Measurements from ENCODE around the gene NPPB. TPM values are rescaled to one million over a fixed set of nuclear protein-coding genes. Genes with fewer than 3 reads are reported as not detected.

The NPPB gene
- total RNA-seq, 2 experiments from 2014 or later: not detected

DNA sequence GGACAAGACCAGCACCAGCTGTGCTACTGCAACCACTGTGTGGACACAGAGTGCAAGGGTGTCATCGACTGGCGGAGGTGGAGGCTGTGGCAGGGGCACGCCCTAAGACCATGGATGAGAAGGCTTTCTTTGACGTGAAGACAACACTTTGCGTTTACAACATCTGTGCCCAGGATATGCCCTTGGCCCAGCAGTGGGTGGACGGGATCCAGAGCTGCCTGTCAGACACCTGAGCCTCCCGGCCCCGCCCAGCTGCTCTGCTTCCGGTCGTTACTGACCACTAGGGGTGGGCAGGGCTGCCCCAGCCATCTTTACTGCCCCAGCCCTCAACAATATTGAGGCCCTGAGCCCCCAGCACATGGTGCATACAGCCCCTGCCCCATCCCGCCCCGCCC is 21.4 kb upstream of the NPPB start:
- no peak for ATAC-seq
- H3K27me3 Mint-ChIP-seq (ENCODE audit: low read depth): peaks cover 4% of the 10 kb centered on the region
- peaks cover 5% of the 10 kb centered on the region for H3K4me1 Mint-ChIP-seq (ENCODE audit: low read depth)
- no peak overlapping the region for H3K27ac Mint-ChIP-seq
- ChIA-PET POLR2A (interaction anchor here (1.6 kb wide), 1 partner anchor 28 kb away, joined by 12 read pairs; no protein-coding TSS in a partner anchor), CTCF (no interaction called here)
- DNase-seq: no peak
- no peaks in the 10 kb centered on the region for H3K9me3 Mint-ChIP-seq (ENCODE audit: insufficient read depth)
- H3K36me3 Mint-ChIP-seq (ENCODE audit: low read depth): no peaks in the 10 kb centered on the region
- H3K4me3 Mint-ChIP-seq: no peak overlapping the region

DNA sequence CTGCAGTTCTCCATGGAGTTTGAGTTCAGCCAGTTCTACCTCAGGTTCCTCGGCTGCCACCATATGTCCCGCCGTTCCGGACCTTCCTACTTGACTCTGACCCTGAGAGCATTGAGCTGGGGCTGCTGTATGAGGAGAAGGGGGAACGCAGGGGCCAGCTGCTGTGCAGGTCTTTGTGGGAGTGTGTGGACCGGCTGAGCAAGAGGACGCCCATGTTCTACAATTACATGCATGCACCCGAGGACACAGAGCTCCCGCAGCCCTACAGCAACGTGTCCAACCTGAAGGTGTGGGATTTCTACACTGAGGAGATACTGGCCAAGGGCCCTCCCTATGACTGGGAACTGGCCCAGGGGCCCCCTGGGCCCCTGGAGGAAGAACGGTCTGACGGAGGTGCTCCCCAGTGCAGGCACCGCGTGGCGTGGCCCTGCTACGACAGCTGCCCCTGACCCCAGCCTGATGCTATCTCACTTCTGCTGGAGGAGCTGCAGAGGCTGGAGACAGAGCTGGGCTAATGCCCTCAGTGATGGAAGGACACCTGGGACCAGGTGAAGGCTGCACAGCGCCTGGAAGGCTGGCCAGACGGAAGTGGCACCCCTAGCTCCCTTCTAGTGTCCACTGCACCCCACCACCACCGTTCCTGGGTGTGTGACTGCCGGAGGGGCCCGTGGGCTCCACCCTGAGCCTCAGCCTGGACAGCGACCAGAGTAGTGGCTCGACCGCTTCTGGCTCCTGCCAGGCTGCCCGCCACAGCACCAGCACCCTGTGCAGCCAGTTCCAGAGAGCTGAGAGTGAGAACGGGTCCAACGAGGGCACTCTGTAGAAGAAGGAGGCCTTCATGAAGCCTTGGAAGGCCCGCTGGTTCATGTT is 20.8 kb upstream of the NPPB start:
- Mint-ChIP-seq H3K4me3 (no peak overlapping the region), H3K9me3 (ENCODE audit: insufficient read depth) (no peaks in the 10 kb centered on the region), H3K27me3 (ENCODE audit: low read depth) (peaks cover 4% of the 10 kb centered on the region), H3K4me1 (ENCODE audit: low read depth) (peaks cover 5% of the 10 kb centered on the region), H3K27ac (no peak overlapping the region), H3K36me3 (ENCODE audit: low read depth) (no peaks in the 10 kb centered on the region)
- DNase-seq (no peak), ATAC-seq (no peak)
- ChIA-PET POLR2A (interaction anchor here (1.1 to 1.6 kb wide), 2 partner anchors 29 to 30 kb away, joined by 4 to 12 read pairs; no protein-coding TSS in a partner anchor), CTCF (no interaction called here)

DNA sequence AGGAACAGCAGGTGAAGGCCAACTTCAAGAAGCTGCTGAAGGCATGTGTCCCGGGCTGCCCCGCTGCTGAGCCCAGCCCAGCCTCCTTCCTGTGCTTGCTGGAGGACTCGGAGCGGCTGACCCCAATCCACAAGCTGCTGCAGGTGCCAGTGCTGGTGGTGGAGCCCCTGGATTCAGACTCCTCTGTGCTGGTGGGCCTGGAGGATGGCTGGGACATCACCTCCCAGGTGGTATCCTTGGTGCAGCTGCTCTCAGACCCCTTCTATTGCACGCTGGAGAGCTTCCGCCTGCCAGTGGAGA is 20.1 kb upstream of the NPPB start:
- Mint-ChIP-seq H3K36me3 (ENCODE audit: low read depth) (no peaks in the 10 kb centered on the region), H3K9me3 (ENCODE audit: insufficient read depth) (no peaks in the 10 kb centered on the region), H3K27ac (no peak overlapping the region), H3K27me3 (ENCODE audit: low read depth) (peaks cover 4% of the 10 kb centered on the region), H3K4me1 (ENCODE audit: low read depth) (peaks cover 5% of the 10 kb centered on the region), H3K4me3 (no peak overlapping the region)
- ATAC-seq: no peak
- DNase-seq: no peak
- ChIA-PET CTCF (no interaction called here), POLR2A (interaction anchor here (1.1 to 1.6 kb wide), 2 partner anchors 29 to 31 kb away, joined by 4 to 12 read pairs; no protein-coding TSS in a partner anchor)

DNA sequence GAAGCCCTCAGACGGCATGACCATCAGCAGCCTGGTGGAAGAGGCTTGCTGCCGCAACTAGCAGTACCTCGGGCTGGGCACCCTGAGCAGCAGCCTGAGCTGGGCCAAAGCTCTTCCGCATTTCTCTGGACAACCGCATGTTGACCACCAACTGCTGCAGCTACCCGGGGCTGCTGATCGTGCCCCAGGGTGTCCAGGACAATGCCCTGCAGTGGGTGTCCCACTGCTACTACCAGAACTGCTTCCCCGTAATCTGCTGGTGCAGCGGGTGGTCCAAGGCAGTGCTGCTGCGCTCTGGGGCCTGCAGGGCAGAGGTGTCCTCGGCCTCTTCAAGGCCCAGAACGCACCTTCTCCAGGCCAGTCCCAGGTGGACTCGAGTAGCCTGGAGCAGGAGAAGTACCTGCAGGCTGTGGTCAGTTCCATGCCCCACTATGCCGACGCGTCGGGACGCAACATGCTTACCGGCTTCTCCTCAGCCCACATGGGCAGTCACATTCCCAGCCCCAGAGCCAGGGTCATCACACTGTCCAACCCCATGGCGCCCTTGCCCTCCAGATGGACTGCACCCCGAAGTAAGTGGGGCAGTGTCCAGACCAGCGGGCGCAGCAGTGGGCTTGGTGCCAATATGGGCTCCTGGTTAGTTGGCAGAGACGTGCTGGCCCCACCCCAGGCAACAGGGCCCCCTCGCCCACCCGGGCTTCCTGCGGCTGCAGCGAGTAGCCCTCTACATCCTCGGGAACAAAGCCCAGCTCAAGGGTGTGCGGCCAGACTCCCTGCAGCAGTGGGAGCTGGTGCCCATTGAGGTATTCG is 19.5 kb upstream of the NPPB start:
- Mint-ChIP-seq H3K36me3 (ENCODE audit: low read depth) (no peaks in the 10 kb centered on the region), H3K27ac (no peak overlapping the region), H3K4me1 (ENCODE audit: low read depth) (peaks cover 5% of the 10 kb centered on the region), H3K9me3 (ENCODE audit: insufficient read depth) (no peaks in the 10 kb centered on the region), H3K27me3 (ENCODE audit: low read depth) (peaks cover 9% of the 10 kb centered on the region), H3K4me3 (no peak overlapping the region)
- DNase-seq (no peak), ATAC-seq (no peak)
- CTCF ChIA-PET: no interaction called here
- POLR2A ChIA-PET: interaction anchor here (1.0 to 1.1 kb wide), 2 partner anchors 31 to 32 kb away, joined by 4 read pairs; no protein-coding TSS in a partner anchor

GRCh38 chr1:11877074-11877473 is 18.3 kb upstream of the NPPB start:
- Mint-ChIP-seq H3K27ac (no peak overlapping the region), H3K4me3 (no peak overlapping the region), H3K27me3 (ENCODE audit: low read depth) (peaks cover 7% of the 10 kb centered on the region), H3K4me1 (ENCODE audit: low read depth) (no peaks in the 10 kb centered on the region), H3K9me3 (ENCODE audit: insufficient read depth) (no peaks in the 10 kb centered on the region), H3K36me3 (ENCODE audit: low read depth) (no peaks in the 10 kb centered on the region)
- no peak for DNase-seq
- no peak for ATAC-seq
- CTCF ChIA-PET: interaction anchor here (0.6 kb wide), 1 partner anchor 43 kb away, joined by 3 read pairs; no protein-coding TSS in a partner anchor
- POLR2A ChIA-PET: no interaction called here

DNA sequence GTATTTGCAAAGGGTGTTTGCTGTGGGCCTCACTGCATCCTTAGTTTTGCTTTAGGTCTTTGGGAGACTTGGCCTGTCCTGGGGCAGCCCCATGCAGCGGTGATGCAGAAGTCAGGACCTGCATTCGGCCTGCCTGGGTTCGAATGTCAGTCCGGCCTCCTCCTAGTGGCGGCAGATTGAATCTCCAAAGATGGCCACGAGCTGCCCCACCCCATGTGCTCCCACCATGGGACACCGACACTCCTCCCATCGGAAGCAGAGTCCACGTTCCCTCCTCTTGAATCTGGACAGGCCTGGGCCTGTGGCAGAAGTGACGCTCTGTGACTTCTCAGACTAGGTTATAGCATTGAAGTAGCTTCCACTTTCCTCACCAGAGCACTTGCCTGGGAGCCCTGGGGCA is 16.3 kb upstream of the NPPB start:
- no peak for ATAC-seq

DNA sequence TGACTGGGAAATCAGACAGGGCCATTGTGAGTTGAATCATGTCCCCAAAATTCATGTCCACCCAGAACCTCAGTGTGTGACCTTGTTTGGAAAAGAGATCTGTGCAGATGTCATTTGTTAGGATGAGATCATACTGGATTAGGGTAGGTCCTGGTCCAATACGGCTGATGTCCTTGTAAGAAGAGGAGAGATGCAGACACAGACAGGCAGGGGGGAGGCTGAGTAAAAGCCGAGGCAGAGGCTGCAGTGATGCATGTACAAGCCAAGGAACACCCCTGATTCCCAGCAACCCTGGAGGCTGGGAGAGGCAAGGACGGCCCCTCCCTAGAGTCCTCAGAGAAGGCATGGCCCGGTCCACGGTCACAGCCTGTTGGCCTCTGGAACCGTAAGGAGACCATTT is 15.9 kb upstream of the NPPB start:
- no peaks in the 10 kb centered on the region for H3K36me3 Mint-ChIP-seq (ENCODE audit: low read depth)
- ATAC-seq (no peak), DNase-seq (no peak)
- no peaks in the 10 kb centered on the region for H3K9me3 Mint-ChIP-seq (ENCODE audit: insufficient read depth)
- POLR2A ChIA-PET: interaction anchor here (4.4 kb wide), 1 partner anchor 34 kb away, joined by 28 read pairs; no protein-coding TSS in a partner anchor
- H3K27ac Mint-ChIP-seq: no peak overlapping the region
- no peak overlapping the region for H3K4me3 Mint-ChIP-seq
- H3K4me1 Mint-ChIP-seq (ENCODE audit: low read depth): no peaks in the 10 kb centered on the region
- H3K27me3 Mint-ChIP-seq (ENCODE audit: low read depth): peaks cover 7% of the 10 kb centered on the region
- CTCF ChIA-PET: no interaction called here

More for the DNA sequence above, 16.3 kb upstream of the NPPB start:
- H3K4me1 Mint-ChIP-seq (ENCODE audit: low read depth): no peaks in the 10 kb centered on the region
- no peak for DNase-seq
- H3K36me3 Mint-ChIP-seq (ENCODE audit: low read depth): no peaks in the 10 kb centered on the region
- POLR2A ChIA-PET: interaction anchor here (4.4 kb wide), 1 partner anchor 34 kb away, joined by 28 read pairs; no protein-coding TSS in a partner anchor
- CTCF ChIA-PET: no interaction called here
- H3K27ac Mint-ChIP-seq: no peak overlapping the region
- no peak overlapping the region for H3K4me3 Mint-ChIP-seq
- peaks cover 7% of the 10 kb centered on the region for H3K27me3 Mint-ChIP-seq (ENCODE audit: low read depth)
- H3K9me3 Mint-ChIP-seq (ENCODE audit: insufficient read depth): no peaks in the 10 kb centered on the region

- ATAC-seq: no peak
Observed at GRCh38 chr1:11874258-11874562, 15.5 kb upstream of the NPPB start.

GRCh38 chr1:11873395-11874257 is 14.9 kb upstream of the NPPB start:
- Mint-ChIP-seq H3K36me3 (ENCODE audit: low read depth) (no peaks in the 10 kb centered on the region), H3K27ac (no peak overlapping the region), H3K27me3 (ENCODE audit: low read depth) (peaks cover 7% of the 10 kb centered on the region), H3K4me3 (no peak overlapping the region), H3K4me1 (ENCODE audit: low read depth) (no peaks in the 10 kb centered on the region), H3K9me3 (ENCODE audit: insufficient read depth) (no peaks in the 10 kb centered on the region)
- DNase-seq (no peak), ATAC-seq (no peak)
- ChIA-PET CTCF (no interaction called here), POLR2A (interaction anchor here (4.4 kb wide), 1 partner anchor 35 kb away, joined by 28 read pairs; no protein-coding TSS in a partner anchor)

More at GRCh38 chr1:11874258-11874562, 15.5 kb upstream of the NPPB start:
- H3K4me3 Mint-ChIP-seq: no peak overlapping the region
- no peak for DNase-seq
- POLR2A ChIA-PET: interaction anchor here (4.4 kb wide), 1 partner anchor 35 kb away, joined by 28 read pairs; no protein-coding TSS in a partner anchor
- CTCF ChIA-PET: no interaction called here
- peaks cover 7% of the 10 kb centered on the region for H3K27me3 Mint-ChIP-seq (ENCODE audit: low read depth)
- no peaks in the 10 kb centered on the region for H3K36me3 Mint-ChIP-seq (ENCODE audit: low read depth)
- H3K9me3 Mint-ChIP-seq (ENCODE audit: insufficient read depth): no peaks in the 10 kb centered on the region
- no peaks in the 10 kb centered on the region for H3K4me1 Mint-ChIP-seq (ENCODE audit: low read depth)
- no peak overlapping the region for H3K27ac Mint-ChIP-seq

DNA sequence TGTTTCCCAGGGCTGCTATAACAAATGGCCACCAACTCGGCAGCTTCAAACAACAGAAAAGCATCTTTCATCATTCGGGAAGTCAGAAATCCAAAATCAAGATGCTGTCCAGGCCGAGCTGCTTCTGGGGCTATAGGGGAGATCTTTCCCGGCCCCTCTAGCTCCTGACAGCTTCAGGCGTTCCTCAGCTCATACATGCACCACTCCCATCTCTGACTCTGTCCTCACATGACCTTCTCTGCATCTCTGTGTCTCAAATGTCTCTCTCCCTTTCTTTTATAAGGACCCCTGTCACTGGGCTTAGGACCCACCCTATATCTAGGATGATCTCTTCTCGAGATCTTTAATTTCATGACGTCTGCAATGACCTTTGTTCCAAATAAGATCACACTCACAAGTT is 13.8 kb upstream of the NPPB start:
- DNase-seq (no peak), ATAC-seq (no peak)
- Mint-ChIP-seq H3K27ac (no peak overlapping the region), H3K27me3 (ENCODE audit: low read depth) (peaks cover 7% of the 10 kb centered on the region), H3K36me3 (ENCODE audit: low read depth) (no peaks in the 10 kb centered on the region), H3K4me1 (ENCODE audit: low read depth) (no peaks in the 10 kb centered on the region), H3K4me3 (no peak overlapping the region), H3K9me3 (ENCODE audit: insufficient read depth) (no peaks in the 10 kb centered on the region)
- POLR2A ChIA-PET: interaction anchor here (4.4 kb wide), 1 partner anchor 36 kb away, joined by 28 read pairs; no protein-coding TSS in a partner anchor
- CTCF ChIA-PET: no interaction called here

- Mint-ChIP-seq H3K4me3 (no peak overlapping the region), H3K4me1 (ENCODE audit: low read depth) (no peaks in the 10 kb centered on the region), H3K27ac (no peak overlapping the region), H3K36me3 (ENCODE audit: low read depth) (no peaks in the 10 kb centered on the region), H3K9me3 (ENCODE audit: insufficient read depth) (no peaks in the 10 kb centered on the region), H3K27me3 (ENCODE audit: low read depth) (peaks cover 13% of the 10 kb centered on the region)
- CTCF ChIA-PET: interaction anchor here (1.5 kb wide), 1 partner anchor 31 kb away, joined by 3 read pairs; no protein-coding TSS in a partner anchor
- no peak for ATAC-seq
- POLR2A ChIA-PET: interaction anchor here (3.5 kb wide), 1 partner anchor 39 kb away, joined by 20 read pairs; no protein-coding TSS in a partner anchor
- no peak for DNase-seq
Observed at GRCh38 chr1:11869650-11870207, 11.0 kb upstream of the NPPB start.
